IPS-20b (cell line): ENCODE results near the gene QSOX1.

Experiments used
- H3K27ac ChIP-seq: one replicate; pipeline ENCODE4 v1.5.1; 2013; ENCODE audit warnings: low read length
- H3K27me3 ChIP-seq: 2 replicates; pipeline ENCODE4 v1.6.1; 2013; ENCODE audit warnings: mild to moderate bottlenecking, low read length, inconsistent platforms; ENCODE audit not compliant: insufficient read depth
- H3K36me3 ChIP-seq: 2 replicates; pipeline ENCODE4 v1.6.1; 2013; ENCODE audit warnings: low read depth, mild to moderate bottlenecking, inconsistent platforms, low read length, moderate library complexity; ENCODE audit not compliant: insufficient read depth
- H3K4me1 ChIP-seq: 2 replicates; pipeline ENCODE4 v1.6.1; 2013; ENCODE audit warnings: mild to moderate bottlenecking, control low read depth, inconsistent platforms, low read length, moderate library complexity; ENCODE audit not compliant: insufficient read depth
- H3K4me3 ChIP-seq: 2 replicates; pipeline ENCODE4 v1.5.1; 2013; ENCODE audit warnings: mild to moderate bottlenecking, low read length, inconsistent platforms
- H3K9ac ChIP-seq: 2 replicates; pipeline ENCODE4 v1.6.1; 2013; ENCODE audit warnings: low read depth, mild to moderate bottlenecking, inconsistent platforms, low read length, moderate library complexity
- H3K9me3 ChIP-seq: 2 replicates; pipeline ENCODE4 v1.6.1; 2013; ENCODE audit warnings: mild to moderate bottlenecking, low read depth, low read length, inconsistent platforms; ENCODE audit not compliant: insufficient read depth

Gene QSOX1

GRCh38 chr1:180185281-180185680, 30.6 kb downstream of the QSOX1 start:
- Histone ChIP-seq H3K36me3 (peaks cover 55% of the 10 kb centered on the region), H3K9ac (no peak overlapping the region)

GRCh38 chr1:180185971-180186645, 31.4 kb downstream of the QSOX1 start:
- no peak overlapping the region for H3K4me3 ChIP-seq
- no peaks in the 10 kb centered on the region for H3K9me3 ChIP-seq
- peaks cover 63% of the 10 kb centered on the region for H3K36me3 ChIP-seq
- H3K27me3 ChIP-seq = no peaks in the 10 kb centered on the region
- no peak overlapping the region for H3K27ac ChIP-seq
- no peak overlapping the region for H3K9ac ChIP-seq
- no peaks in the 10 kb centered on the region for H3K4me1 ChIP-seq

More at GRCh38 chr1:180185281-180185680, 30.6 kb downstream of the QSOX1 start:
- Histone ChIP-seq H3K27ac (no peak overlapping the region), H3K4me1 (no peaks in the 10 kb centered on the region), H3K9me3 (no peaks in the 10 kb centered on the region), H3K4me3 (no peak overlapping the region), H3K27me3 (no peaks in the 10 kb centered on the region)

GRCh38 chr1:180186831-180187230, 32.2 kb downstream of the QSOX1 start:
- Histone ChIP-seq H3K27ac (no peak overlapping the region), H3K9me3 (no peaks in the 10 kb centered on the region), H3K9ac (no peak overlapping the region), H3K36me3 (peaks cover 64% of the 10 kb centered on the region), H3K4me3 (no peak overlapping the region), H3K27me3 (no peaks in the 10 kb centered on the region), H3K4me1 (no peaks in the 10 kb centered on the region)

GRCh38 chr1:180187626-180188025, 33.0 kb downstream of the QSOX1 start:
- no peak overlapping the region for H3K9ac ChIP-seq
- no peaks in the 10 kb centered on the region for H3K9me3 ChIP-seq
- no peak overlapping the region for H3K4me3 ChIP-seq
- H3K27ac ChIP-seq = no peak overlapping the region
- no peaks in the 10 kb centered on the region for H3K4me1 ChIP-seq
- no peaks in the 10 kb centered on the region for H3K27me3 ChIP-seq
- peaks cover 59% of the 10 kb centered on the region for H3K36me3 ChIP-seq

- H3K9ac ChIP-seq = no peak overlapping the region
- H3K27me3 ChIP-seq = no peaks in the 10 kb centered on the region
- H3K27ac ChIP-seq = no peak overlapping the region
- no peak overlapping the region for H3K4me3 ChIP-seq
- H3K4me1 ChIP-seq = no peaks in the 10 kb centered on the region
- H3K36me3 ChIP-seq = peaks cover 59% of the 10 kb centered on the region
- no peaks in the 10 kb centered on the region for H3K9me3 ChIP-seq
Observed at GRCh38 chr1:180188091-180188506, 33.4 kb downstream of the QSOX1 start.

- no peak overlapping the region for H3K27ac ChIP-seq
- H3K9ac ChIP-seq = no peak overlapping the region
- H3K4me1 ChIP-seq = no peaks in the 10 kb centered on the region
- H3K36me3 ChIP-seq = peaks cover 59% of the 10 kb centered on the region
- no peaks in the 10 kb centered on the region for H3K27me3 ChIP-seq
- no peak overlapping the region for H3K4me3 ChIP-seq
- no peaks in the 10 kb centered on the region for H3K9me3 ChIP-seq
Observed at GRCh38 chr1:180188684-180189175, 34.1 kb downstream of the QSOX1 start.

- Histone ChIP-seq H3K27ac (no peak overlapping the region), H3K36me3 (peaks cover 55% of the 10 kb centered on the region), H3K9me3 (no peaks in the 10 kb centered on the region), H3K27me3 (no peaks in the 10 kb centered on the region), H3K4me3 (no peak overlapping the region), H3K9ac (no peak overlapping the region), H3K4me1 (no peaks in the 10 kb centered on the region)
Observed at GRCh38 chr1:180190091-180190490, 35.4 kb downstream of the QSOX1 start.

GRCh38 chr1:180192172-180192571, 37.5 kb downstream of the QSOX1 start:
- Histone ChIP-seq H3K27ac (no peak overlapping the region), H3K4me3 (no peak overlapping the region), H3K9ac (no peak overlapping the region), H3K4me1 (no peaks in the 10 kb centered on the region), H3K27me3 (no peaks in the 10 kb centered on the region), H3K9me3 (no peaks in the 10 kb centered on the region), H3K36me3 (peaks cover 46% of the 10 kb centered on the region)

GRCh38 chr1:180193141-180194047, 38.7 kb downstream of the QSOX1 start:
- Histone ChIP-seq H3K9ac (no peak overlapping the region), H3K36me3 (peaks cover 47% of the 10 kb centered on the region), H3K27ac (no peak overlapping the region), H3K4me1 (no peaks in the 10 kb centered on the region), H3K9me3 (no peaks in the 10 kb centered on the region), H3K4me3 (no peak overlapping the region), H3K27me3 (no peaks in the 10 kb centered on the region)

- H3K27ac ChIP-seq = no peak overlapping the region
- peaks cover 42% of the 10 kb centered on the region for H3K36me3 ChIP-seq
- H3K9me3 ChIP-seq = no peaks in the 10 kb centered on the region
- no peaks in the 10 kb centered on the region for H3K27me3 ChIP-seq
- H3K9ac ChIP-seq = no peak overlapping the region
- no peaks in the 10 kb centered on the region for H3K4me1 ChIP-seq
- H3K4me3 ChIP-seq = no peak overlapping the region
Observed at GRCh38 chr1:180194048-180194425, 39.4 kb downstream of the QSOX1 start.

- Histone ChIP-seq H3K27ac (no peak overlapping the region), H3K36me3 (peaks cover 38% of the 10 kb centered on the region), H3K4me1 (no peaks in the 10 kb centered on the region), H3K27me3 (no peaks in the 10 kb centered on the region), H3K9ac (no peak overlapping the region), H3K9me3 (no peaks in the 10 kb centered on the region), H3K4me3 (no peak overlapping the region)
Observed at GRCh38 chr1:180194546-180195207, 40.0 kb downstream of the QSOX1 start.
